ENCODE results near the gene SLC47A2.

Gene SLC47A2

GRCh38 chr17:19654342-19654886 lies 62.0 kb downstream of the SLC47A2 start:
- no peaks in the 10 kb centered on the region for H3K9me3 Mint-ChIP-seq
- no peak overlapping the region for H3K27ac Mint-ChIP-seq
- peaks cover 14% of the 10 kb centered on the region for H3K4me1 Mint-ChIP-seq
- peaks cover 15% of the 10 kb centered on the region for H3K36me3 Mint-ChIP-seq
- H3K27me3 Mint-ChIP-seq = no peaks in the 10 kb centered on the region
- H3K4me3 Mint-ChIP-seq = no peak overlapping the region

GRCh38 chr17:19652595-19652994 lies 63.8 kb downstream of the SLC47A2 start:
- no peaks in the 10 kb centered on the region for H3K27me3 Mint-ChIP-seq
- H3K4me3 Mint-ChIP-seq = no peak overlapping the region
- peaks cover 15% of the 10 kb centered on the region for H3K36me3 Mint-ChIP-seq
- no peak overlapping the region for H3K27ac Mint-ChIP-seq
- peaks cover 23% of the 10 kb centered on the region for H3K4me1 Mint-ChIP-seq
- H3K9me3 Mint-ChIP-seq = no peaks in the 10 kb centered on the region

GRCh38 chr17:19651451-19652238 lies 64.7 kb downstream of the SLC47A2 start:
- no peaks in the 10 kb centered on the region for H3K27me3 Mint-ChIP-seq
- H3K4me1 Mint-ChIP-seq = peaks cover 33% of the 10 kb centered on the region
- H3K27ac Mint-ChIP-seq = no peak overlapping the region
- H3K9me3 Mint-ChIP-seq = no peaks in the 10 kb centered on the region
- H3K36me3 Mint-ChIP-seq = peaks cover 15% of the 10 kb centered on the region
- H3K4me3 Mint-ChIP-seq = no peak overlapping the region

- Mint-ChIP-seq H3K27ac (peak overlapping the region; percentile 30), H3K36me3 (peaks cover 13% of the 10 kb centered on the region), H3K27me3 (no peaks in the 10 kb centered on the region), H3K4me1 (peaks cover 36% of the 10 kb centered on the region), H3K9me3 (no peaks in the 10 kb centered on the region), H3K4me3 (peak overlapping the region; percentile 57)
Observed at GRCh38 chr17:19650826-19651225, 65.6 kb downstream of the SLC47A2 start.

- no peaks in the 10 kb centered on the region for H3K27me3 Mint-ChIP-seq
- peaks cover 9% of the 10 kb centered on the region for H3K36me3 Mint-ChIP-seq
- H3K9me3 Mint-ChIP-seq = no peaks in the 10 kb centered on the region
- H3K4me1 Mint-ChIP-seq = peaks cover 36% of the 10 kb centered on the region
- peak overlapping the region; percentile 26 for H3K27ac Mint-ChIP-seq
- peak overlapping the region; percentile 87 for H3K4me3 Mint-ChIP-seq
Observed at GRCh38 chr17:19649274-19649541, 67.2 kb downstream of the SLC47A2 start.

GRCh38 chr17:19648475-19649273 lies 67.7 kb downstream of the SLC47A2 start, which contains the start of gene ALDH3A2:
Gene ALDH3A2 (plus strand): TSS chr17:19648751. CDS start chr17:19648972, 221 bp downstream.
- Mint-ChIP-seq H3K9me3 (no peaks in the 10 kb centered on the region), H3K27me3 (no peaks in the 10 kb centered on the region), H3K4me3 (peak within 1 kb of the TSS; percentile 87), H3K36me3 (peaks cover 8% of the 10 kb centered on the region), H3K27ac (peak within 1 kb of the TSS; percentile 93), H3K4me1 (peaks cover 36% of the 10 kb centered on the region)

GRCh38 chr17:19647697-19648474 lies 68.5 kb downstream of the SLC47A2 start:
- H3K9me3 Mint-ChIP-seq = no peaks in the 10 kb centered on the region
- H3K27me3 Mint-ChIP-seq = no peaks in the 10 kb centered on the region
- H3K27ac Mint-ChIP-seq = peak overlapping the region; percentile 93
- H3K4me1 Mint-ChIP-seq = peaks cover 36% of the 10 kb centered on the region
- H3K4me3 Mint-ChIP-seq = peak overlapping the region; percentile 87
- H3K36me3 Mint-ChIP-seq = peaks cover 4% of the 10 kb centered on the region

GRCh38 chr17:19646788-19647696 lies 69.3 kb downstream of the SLC47A2 start:
- Mint-ChIP-seq H3K36me3 (peaks cover 3% of the 10 kb centered on the region), H3K9me3 (no peaks in the 10 kb centered on the region), H3K4me3 (peak overlapping the region; percentile 87), H3K27me3 (no peaks in the 10 kb centered on the region), H3K4me1 (peaks cover 42% of the 10 kb centered on the region), H3K27ac (peak overlapping the region; percentile 93)

GRCh38 chr17:19645734-19646201 lies 70.6 kb downstream of the SLC47A2 start:
- Mint-ChIP-seq H3K27me3 (no peaks in the 10 kb centered on the region), H3K36me3 (no peaks in the 10 kb centered on the region), H3K27ac (peak overlapping the region; percentile 36), H3K4me3 (no peak overlapping the region), H3K4me1 (peaks cover 40% of the 10 kb centered on the region), H3K9me3 (no peaks in the 10 kb centered on the region)

- no peaks in the 10 kb centered on the region for H3K27me3 Mint-ChIP-seq
- no peaks in the 10 kb centered on the region for H3K36me3 Mint-ChIP-seq
- H3K4me1 Mint-ChIP-seq = peaks cover 30% of the 10 kb centered on the region
- no peaks in the 10 kb centered on the region for H3K9me3 Mint-ChIP-seq
- no peak overlapping the region for H3K27ac Mint-ChIP-seq
- no peak overlapping the region for H3K4me3 Mint-ChIP-seq
Observed at GRCh38 chr17:19644493-19645210, 71.7 kb downstream of the SLC47A2 start.

- H3K27ac Mint-ChIP-seq = no peak overlapping the region
- H3K4me3 Mint-ChIP-seq = no peak overlapping the region
- no peaks in the 10 kb centered on the region for H3K27me3 Mint-ChIP-seq
- H3K36me3 Mint-ChIP-seq = no peaks in the 10 kb centered on the region
- H3K4me1 Mint-ChIP-seq = peaks cover 17% of the 10 kb centered on the region
- no peaks in the 10 kb centered on the region for H3K9me3 Mint-ChIP-seq
Observed at GRCh38 chr17:19642373-19642893, 74.0 kb downstream of the SLC47A2 start.

- Mint-ChIP-seq H3K4me3 (no peak overlapping the region), H3K36me3 (no peaks in the 10 kb centered on the region), H3K4me1 (peaks cover 11% of the 10 kb centered on the region), H3K9me3 (no peaks in the 10 kb centered on the region), H3K27me3 (peaks cover 3% of the 10 kb centered on the region), H3K27ac (no peak overlapping the region)
Observed at GRCh38 chr17:19641687-19642372, 74.6 kb downstream of the SLC47A2 start.

GRCh38 chr17:19631905-19632304 lies 84.5 kb downstream of the SLC47A2 start:
- peaks cover 10% of the 10 kb centered on the region for H3K27me3 Mint-ChIP-seq
- H3K27ac Mint-ChIP-seq = no peak overlapping the region
- H3K4me1 Mint-ChIP-seq = no peaks in the 10 kb centered on the region
- H3K9me3 Mint-ChIP-seq = no peaks in the 10 kb centered on the region
- no peaks in the 10 kb centered on the region for H3K36me3 Mint-ChIP-seq
- H3K4me3 Mint-ChIP-seq = no peak overlapping the region
